GM12878 (cell line): ENCODE measurements around the gene ANKRD23.

Experiments used
- ATF3 ChIP-seq: IDR thresholded peaks from 2 replicates; pipeline ENCODE4 v1.6.1; 2011; ENCODE audit warnings: low read depth, mild to moderate bottlenecking, low read length, moderate library complexity, borderline replicate concordance; ENCODE audit errors: extremely low read depth
- ATF7 ChIP-seq: fragments of 450-650 bp; IDR thresholded peaks from 2 replicates; pipeline ENCODE4 v1.6.1; 2016; ENCODE audit warnings: low read depth, mild to moderate bottlenecking
- CTCF ChIP-seq, 3 experiments: IDR thresholded peaks in 2 of 3; conservative IDR thresholded peaks in 1 of 3; 2 replicates each; pipeline ENCODE4 v1.5.1; 2011; ENCODE audit warnings: low read depth in 3 of 3, low read length in 3 of 3, mild to moderate bottlenecking in 3 of 3, control low read depth in 2 of 3, moderate library complexity in 2 of 3, inconsistent platforms in 1 of 3, mixed read lengths in 1 of 3; ENCODE audit not compliant: control insufficient read depth in 2 of 3, insufficient read depth in 1 of 3; ENCODE audit errors: extremely low read depth in 1 of 3
- FOXK2 ChIP-seq: fragments of 450-650 bp; IDR thresholded peaks from 2 replicates; pipeline ENCODE4 v1.6.1; 2017; ENCODE audit warnings: mild to moderate bottlenecking, moderate library complexity
- JUND ChIP-seq: IDR thresholded peaks from 2 replicates; pipeline ENCODE4 v1.6.1; 2012; ENCODE audit warnings: low read depth, mild to moderate bottlenecking, low read length, improper control_type of control experiment, moderate library complexity
- MTA2 ChIP-seq: fragments of 450-650 bp; IDR thresholded peaks from 2 replicates; pipeline ENCODE4 v1.6.1; 2016; ENCODE audit warnings: low read depth, mild to moderate bottlenecking, moderate library complexity
- MXI1 ChIP-seq: fragments of 150-350 bp; IDR thresholded peaks from 2 replicates; pipeline ENCODE4 v1.6.1; 2011; ENCODE audit warnings: low read depth, mild to moderate bottlenecking, inconsistent platforms, low read length, improper control_type of control experiment

GRCh38 chr2:96806468-96807126 is 37.2 kb downstream of the ANKRD23 start:
- TF ChIP-seq ATF3 = no peak
- TF ChIP-seq ATF7 = no peak
- TF ChIP-seq MTA2 = peak; percentile 24; the same call in 1 of the 2 replicates
- TF ChIP-seq FOXK2 = no peak
- no peak for TF ChIP-seq JUND
- 0 out of 2 replicates have a peak, but pooled peaks have one; percentile 28 for TF ChIP-seq MXI1
- TF ChIP-seq CTCF (IDR thresholded peaks at IDR 0.05 in 2 of 3, conservative IDR thresholded peaks at IDR 0.05 in 1 of 3; ENCODE audit: control insufficient read depth in 2 of 3, extremely low read depth in 1 of 3, insufficient read depth in 1 of 3, low read depth in 3 of 3, low read length in 3 of 3) = no peak
